Stomach (tissue), 9 donors: ENCODE results near the gene TEX9. TPM values are rescaled to one million over a fixed set of nuclear protein-coding genes. Genes with fewer than 3 reads are reported as not detected.
A peak's percentile ranks its signal among the peaks of the same experiment; 100 is the strongest.

Experiments
- DNase-seq, 2 donors: peaks; one replicate each; pipeline versions ENCODE4 v3.0.0 to v3.0.0-alpha.2; 2013 to 2019
- H3K27ac ChIP-seq, 5 donors: fragments of 200-600 bp in 4 of 5; sonication (generic) in 4 of 5; one replicate each; pipeline ENCODE4 v1.5.1; 2013 to 2019; ENCODE audit warnings: mild to moderate bottlenecking in 1 of 5, moderate library complexity in 1 of 5
- H3K27me3 ChIP-seq, 3 donors: fragments of 200-600 bp; sonication (generic); one replicate each; pipeline ENCODE4 v1.5.1; 2017 to 2019; ENCODE audit warnings: mixed run types in 1 of 3
- H3K36me3 ChIP-seq, 4 donors: fragments of 200-600 bp; sonication (generic); 1 replicate in 3 of 4; 2 replicates in 1 of 4; pipeline ENCODE4 v1.5.1; 2016 to 2019
- H3K4me1 ChIP-seq, 4 donors: fragments of 200-600 bp; sonication (generic); one replicate each; pipeline ENCODE4 v1.5.1; 2016 to 2019
- H3K4me3 ChIP-seq, 4 donors: fragments of 200-600 bp; sonication (generic) in 3 of 4; one replicate each; pipeline ENCODE4 v1.5.1; 2016 to 2019; ENCODE audit warnings: mild to moderate bottlenecking in 1 of 4
- H3K9me3 ChIP-seq, 4 donors: fragments of 200-600 bp; sonication (generic); one replicate each; pipeline ENCODE4 v1.5.1; 2016 to 2019
- EP300 ChIP-seq: sonication (generic); formaldehyde crosslinking; IDR thresholded peaks from one replicate; pipeline ENCODE4 v1.6.1; 2017; ENCODE audit warnings: antibody characterized with exemption
- POLR2A ChIP-seq, 4 donors: fragments of 450-650 bp; IDR thresholded peaks; one replicate each; pipeline ENCODE4 v1.6.1; 2016; ENCODE audit warnings: antibody characterized with exemption in 4 of 4, control low read depth in 2 of 4, mild to moderate bottlenecking in 1 of 4, moderate library complexity in 1 of 4
- POLR2AphosphoS5 ChIP-seq, 3 donors: sonication (generic); formaldehyde crosslinking; IDR thresholded peaks; one replicate each; pipeline ENCODE4 v1.6.1; 2016; ENCODE audit warnings: antibody characterized with exemption in 3 of 3
- WGBS, 5 donors: extraction: QIAGEN DNeasy Blood & Tissue Kit in 3 of 5; methylation state at CpG; one replicate each; pipeline versions ENCODE4 v1.1.5 to v1.1.7; 2013 to 2018; 5-methylcytosine and 5-hydroxymethylcytosine counted together
- intact Hi-C: fragments of 100-400 bp; cut with DNase I; formaldehyde crosslinking; loops from one replicate; pipeline ENCODE4 v1.15.1; 2023; ENCODE audit warnings: low total_unique reads
- polyA plus RNA-seq, 3 donors: library from polyadenylated mRNA; stranded (reverse); fragments of 200-250 nt; gene quantifications; one replicate each; pipeline ENCODE4 v1.2.3, GENCODE V29; 2013
- total RNA-seq, 5 donors: library from RNA; depleted of rRNA; stranded (reverse); fragments of >200 nt; gene quantifications; one replicate each; pipeline versions ENCODE4 v1.1.0 to v1.2.3, GENCODE V29; 2014 to 2016
- TF ChIP-seq, protein P1 (sequence below), 7 experiments: fragments of 450-650 bp in 4 of 7; fragments of 200-600 bp in 3 of 7; sonication (generic) in 3 of 7; IDR thresholded peaks; one replicate each; pipeline ENCODE4 v1.5.1; 2016 to 2019; ENCODE audit warnings: antibody characterized with exemption in 7 of 7, control low read depth in 2 of 7, mild to moderate bottlenecking in 1 of 7
- donor health status: healthy with polysubstance abuse.
- donor health status: Bipolar disorder and iron deficiency.
- donor health status: healthy.

Gene TEX9
- total and polyA plus RNA-seq, 8 donors, result 1.8 to 27.4 (median 5.4) TPM

DNA sequence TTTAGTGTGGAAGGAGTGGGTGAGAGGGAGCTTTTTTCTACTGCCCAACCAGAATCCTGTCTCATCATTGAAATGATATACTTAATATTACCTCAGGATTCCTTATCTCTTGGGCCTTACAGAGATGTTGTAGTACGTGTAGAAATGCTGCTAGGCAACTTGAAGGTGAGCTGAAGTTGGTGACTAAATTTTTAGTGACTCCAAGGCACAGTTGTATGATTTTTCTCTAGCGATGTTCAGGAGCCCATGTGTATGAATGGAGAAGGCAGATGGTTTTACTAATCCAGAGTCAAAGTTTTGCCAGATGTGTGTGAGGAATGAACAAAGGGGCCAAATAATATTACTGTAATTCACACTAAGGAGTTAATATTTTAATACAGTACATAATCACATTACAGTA lies 42.8 kb upstream of the TEX9 start:
- intact Hi-C loops, result no loop called here
- DNase-seq, result no peak
- no peaks in the 10 kb centered on the region for H3K4me1 ChIP-seq
- 42 to 80% (median 63%) methylated on average over 2 of the region's 2 CpGs for WGBS, 5 donors
- no peak overlapping the region for H3K4me3 ChIP-seq
- no peak overlapping the region for H3K27ac ChIP-seq
- no peaks in the 10 kb centered on the region for H3K36me3 ChIP-seq
- TF ChIP-seq, protein P1, sequence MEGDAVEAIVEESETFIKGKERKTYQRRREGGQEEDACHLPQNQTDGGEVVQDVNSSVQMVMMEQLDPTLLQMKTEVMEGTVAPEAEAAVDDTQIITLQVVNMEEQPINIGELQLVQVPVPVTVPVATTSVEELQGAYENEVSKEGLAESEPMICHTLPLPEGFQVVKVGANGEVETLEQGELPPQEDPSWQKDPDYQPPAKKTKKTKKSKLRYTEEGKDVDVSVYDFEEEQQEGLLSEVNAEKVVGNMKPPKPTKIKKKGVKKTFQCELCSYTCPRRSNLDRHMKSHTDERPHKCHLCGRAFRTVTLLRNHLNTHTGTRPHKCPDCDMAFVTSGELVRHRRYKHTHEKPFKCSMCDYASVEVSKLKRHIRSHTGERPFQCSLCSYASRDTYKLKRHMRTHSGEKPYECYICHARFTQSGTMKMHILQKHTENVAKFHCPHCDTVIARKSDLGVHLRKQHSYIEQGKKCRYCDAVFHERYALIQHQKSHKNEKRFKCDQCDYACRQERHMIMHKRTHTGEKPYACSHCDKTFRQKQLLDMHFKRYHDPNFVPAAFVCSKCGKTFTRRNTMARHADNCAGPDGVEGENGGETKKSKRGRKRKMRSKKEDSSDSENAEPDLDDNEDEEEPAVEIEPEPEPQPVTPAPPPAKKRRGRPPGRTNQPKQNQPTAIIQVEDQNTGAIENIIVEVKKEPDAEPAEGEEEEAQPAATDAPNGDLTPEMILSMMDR (IDR thresholded peaks at IDR 0.05), result no peak
- no peak for TF ChIP-seq POLR2AphosphoS5 (IDR thresholded peaks at IDR 0.05)
- TF ChIP-seq EP300, result no peak
- TF ChIP-seq POLR2A (IDR thresholded peaks at IDR 0.05), result no peak
- no peaks in the 10 kb centered on the region for H3K27me3 ChIP-seq
- H3K9me3 ChIP-seq, result peaks cover 0 to 3% (median 0%) of the 10 kb centered on the region in 4 donors

DNA sequence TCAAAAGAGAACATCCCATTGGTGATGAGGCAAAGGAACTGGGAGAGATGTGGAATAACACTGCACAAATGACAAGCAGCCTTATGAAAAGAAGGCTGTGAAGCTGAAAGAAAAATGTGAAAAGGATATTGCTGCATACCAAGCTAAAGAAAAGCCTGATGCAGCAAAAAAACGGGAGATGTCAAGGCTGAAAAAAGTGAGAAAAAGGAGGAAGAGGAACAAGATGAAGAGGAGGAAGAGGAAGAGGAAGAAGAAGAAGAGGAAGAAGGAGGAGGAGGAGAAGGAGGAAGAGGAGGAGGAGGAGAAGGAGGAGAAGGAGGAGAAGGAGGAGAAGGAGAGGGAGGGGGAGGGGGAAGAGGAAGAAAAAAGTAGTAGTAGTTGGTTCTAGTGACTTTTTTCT lies 41.8 kb upstream of the TEX9 start:
- Histone ChIP-seq H3K27ac (no peak overlapping the region), H3K36me3 (no peaks in the 10 kb centered on the region), H3K27me3 (no peaks in the 10 kb centered on the region), H3K4me3 (no peak overlapping the region), H3K4me1 (no peaks in the 10 kb centered on the region), H3K9me3 (no peaks in the 10 kb centered on the region)
- intact Hi-C loops, result no loop called here
- 44 to 77% (median 70%) methylated on average over 1 of the region's 1 CpG for WGBS, 5 donors
- no peak for DNase-seq
- TF ChIP-seq EP300 (no peak), POLR2A (IDR thresholded peaks at IDR 0.05) (no peak), POLR2AphosphoS5 (IDR thresholded peaks at IDR 0.05) (no peak)
- TF ChIP-seq, protein P1 (IDR thresholded peaks at IDR 0.05), result no peak

DNA sequence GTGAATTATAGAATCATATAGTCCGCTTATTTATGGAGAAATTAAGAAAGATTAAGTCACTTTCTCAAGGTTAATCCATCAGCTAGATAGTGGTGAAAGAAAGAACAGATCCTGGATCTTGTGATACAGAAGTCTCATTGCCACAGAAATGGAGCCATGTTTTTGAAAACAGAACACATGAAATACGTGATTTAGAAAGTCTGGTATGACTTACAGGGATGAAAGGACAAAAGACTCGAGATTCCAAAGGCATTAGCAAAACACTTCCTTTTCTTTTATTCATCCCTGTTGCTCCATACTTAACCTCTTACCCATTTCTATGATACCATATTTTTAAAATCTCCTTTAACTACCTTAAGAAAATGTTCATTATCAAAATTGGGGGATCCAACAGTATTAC lies 40.0 kb upstream of the TEX9 start:
- no peak overlapping the region for H3K27ac ChIP-seq
- no peaks in the 10 kb centered on the region for H3K27me3 ChIP-seq
- no peak overlapping the region for H3K4me3 ChIP-seq
- WGBS, 5 donors, result 50 to 91% (median 60%) methylated on average over 3 of the region's 3 CpGs
- TF ChIP-seq, protein P1 (IDR thresholded peaks at IDR 0.05), result no peak
- TF ChIP-seq EP300 (no peak), POLR2A (IDR thresholded peaks at IDR 0.05) (no peak), POLR2AphosphoS5 (IDR thresholded peaks at IDR 0.05) (no peak)
- no peaks in the 10 kb centered on the region for H3K36me3 ChIP-seq
- intact Hi-C loops, result no loop called here
- no peaks in the 10 kb centered on the region for H3K4me1 ChIP-seq
- DNase-seq, result no peak
- H3K9me3 ChIP-seq, result no peaks in the 10 kb centered on the region

DNA sequence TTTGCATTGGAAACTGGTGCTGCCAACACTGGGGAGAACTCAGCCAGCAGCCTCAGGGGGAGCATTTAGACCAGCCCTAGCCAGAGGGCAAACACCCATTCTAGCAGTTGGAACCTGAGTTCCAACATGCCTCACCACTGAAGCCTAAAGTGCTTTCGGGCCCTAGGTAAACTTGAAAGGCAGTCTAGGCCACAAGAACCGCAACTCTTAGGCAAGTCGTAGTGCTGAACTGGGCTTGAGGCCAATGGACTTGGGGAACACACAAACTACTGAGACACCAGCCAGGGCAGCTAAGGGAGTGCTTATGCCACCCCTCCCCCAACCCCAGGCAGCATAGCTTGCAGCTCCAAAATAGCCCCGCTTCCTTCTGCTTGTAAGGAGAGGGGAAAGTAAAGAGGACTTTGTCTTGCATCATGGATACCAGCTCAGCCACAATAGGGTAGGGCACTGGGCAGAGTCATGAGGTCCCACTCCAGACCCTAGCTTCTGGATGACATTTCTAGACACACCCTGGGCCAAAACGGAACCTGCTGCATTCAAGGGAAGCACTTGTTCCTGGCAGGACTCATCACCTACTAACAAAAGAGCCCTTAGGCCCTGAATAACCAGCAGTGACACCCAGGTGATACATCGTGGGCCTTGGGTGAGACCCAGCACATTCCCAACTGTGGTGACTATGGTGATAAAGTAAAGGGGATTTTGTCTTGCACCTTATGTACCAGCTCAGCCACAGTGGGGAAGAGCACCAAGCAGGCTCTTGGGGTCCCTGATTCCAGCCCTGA lies 37.3 kb upstream of the TEX9 start:
- intact Hi-C loops, result no loop called here
- no peak overlapping the region for H3K27ac ChIP-seq

More for the DNA sequence above, 37.3 kb upstream of the TEX9 start:
- Histone ChIP-seq H3K9me3 (peaks cover 0 to 10% (median 4%) of the 10 kb centered on the region in 4 donors), H3K27me3 (no peaks in the 10 kb centered on the region), H3K36me3 (no peaks in the 10 kb centered on the region), H3K4me1 (no peaks in the 10 kb centered on the region), H3K4me3 (no peak overlapping the region)
- WGBS, 5 donors, result 60 to 73% (median 66%) methylated on average over 5 to 6 of the region's 6 CpGs
- DNase-seq, result peak in 1 of 2 donors; percentile 72
- TF ChIP-seq POLR2AphosphoS5 (IDR thresholded peaks at IDR 0.05), result no peak
- TF ChIP-seq EP300, result no peak
- no peak for TF ChIP-seq POLR2A (IDR thresholded peaks at IDR 0.05)
- TF ChIP-seq, protein P1 (IDR thresholded peaks at IDR 0.05), result no peak
